WTC11 (cell line): ENCODE data around the gene FFAR1. TPM values are rescaled to one million over a fixed set of nuclear protein-coding genes. Genes with fewer than 3 reads are reported as not detected.

Experiments
- ATAC-seq: fragments of 200-7000 bp; cut with Tn5 transposase; 2 replicates; pipeline ENCODE4 v1.10.0; 2021; ENCODE audit warnings: mild to moderate bottlenecking, moderate library complexity
- CTCF ChIA-PET: fragments of 300-600 bp; sonication (Branson Sonifier 250); formaldehyde crosslinking; loops from one replicate; lab custom pipeline; 2021; ENCODE audit warnings: antibody characterized with exemption; lab: Charles Lee
- POLR2A ChIA-PET: fragments of 350-600 bp; sonication (Branson Sonifier 250); formaldehyde crosslinking; loops from one replicate; lab custom pipeline; 2021; ENCODE audit warnings: antibody characterized with exemption; lab: Charles Lee
- DNase-seq: peaks from one replicate; pipeline ENCODE4 v3.0.0; 2021; ENCODE audit warnings: low spot score
- H3K27ac Mint-ChIP-seq: 2 replicates; pipeline ENCODE4 v1.8.0; 2021; ENCODE audit warnings: mixed read lengths
- H3K27me3 Mint-ChIP-seq: 2 replicates; pipeline ENCODE4 v1.8.0; 2021; ENCODE audit warnings: low read depth, mild to moderate bottlenecking, moderate library complexity, mixed read lengths
- H3K36me3 Mint-ChIP-seq: 2 replicates; pipeline ENCODE4 v1.8.0; 2021; ENCODE audit warnings: mixed read lengths
- H3K4me1 Mint-ChIP-seq: 2 replicates; pipeline ENCODE4 v1.8.0; 2022; ENCODE audit warnings: mixed read lengths
- H3K4me3 Mint-ChIP-seq: 2 replicates; pipeline ENCODE4 v1.8.0; 2021; ENCODE audit warnings: mild to moderate bottlenecking, moderate library complexity, mixed read lengths
- H3K9me3 Mint-ChIP-seq: 2 replicates; pipeline ENCODE4 v1.8.0; 2021; ENCODE audit warnings: mixed read lengths
- CREM ChIP-seq: sonication (generic); formaldehyde crosslinking; IDR thresholded peaks from 2 replicates; pipeline ENCODE4 v1.8.1; 2022; ENCODE audit warnings: mild to moderate bottlenecking, missing genetic modification reagents, moderate library complexity
- FOXP1 ChIP-seq: sonication (generic); formaldehyde crosslinking; IDR thresholded peaks from 2 replicates; pipeline ENCODE4 v1.8.0; 2022; ENCODE audit warnings: missing genetic modification reagents, mild to moderate bottlenecking, moderate library complexity, borderline replicate concordance
- GABPB1 ChIP-seq: sonication (generic); formaldehyde crosslinking; IDR thresholded peaks from 2 replicates; pipeline ENCODE4 v1.8.1; 2023; ENCODE audit warnings: mild to moderate bottlenecking, missing genetic modification reagents
- GRHL2 ChIP-seq: fragments of 250-450 bp; sonication (Bioruptor Pico); IDR thresholded peaks from 2 replicates; pipeline ENCODE4 v1.8.0; 2022; ENCODE audit warnings: mild to moderate bottlenecking, moderate library complexity; ENCODE audit not compliant: insufficient replicate concordance, severe bottlenecking
- HMGA2 ChIP-seq: fragments of 250-450 bp; sonication (Bioruptor Pico); IDR thresholded peaks from 2 replicates; pipeline ENCODE4 v1.4.0; 2021; ENCODE audit warnings: mild to moderate bottlenecking, moderate library complexity
- JUN ChIP-seq: sonication (generic); formaldehyde crosslinking; IDR thresholded peaks from 2 replicates; pipeline ENCODE4 v1.8.0; 2023; ENCODE audit warnings: mild to moderate bottlenecking, missing genetic modification reagents
- KAT7 ChIP-seq: sonication (generic); formaldehyde crosslinking; IDR thresholded peaks from 2 replicates; pipeline ENCODE4 v1.8.1; 2023; ENCODE audit warnings: missing genetic modification reagents, mild to moderate bottlenecking, borderline replicate concordance
- MXD4 ChIP-seq: fragments of 250-450 bp; sonication (Bioruptor Pico); IDR thresholded peaks from 2 replicates; pipeline ENCODE4 v1.8.0; 2021; ENCODE audit warnings: mild to moderate bottlenecking, moderate library complexity, borderline replicate concordance
- NR1H2 ChIP-seq: sonication (generic); formaldehyde crosslinking; IDR thresholded peaks from 2 replicates; pipeline ENCODE4 v1.9.0; 2021; ENCODE audit warnings: mild to moderate bottlenecking, moderate library complexity, missing genetic modification reagents
- OVOL2 ChIP-seq: fragments of 250-450 bp; sonication (Bioruptor Pico); IDR thresholded peaks from 2 replicates; pipeline ENCODE4 v1.9.0; 2021; ENCODE audit warnings: mild to moderate bottlenecking, borderline replicate concordance
- PRRX2 ChIP-seq: fragments of 250-450 bp; sonication (Bioruptor Pico); IDR thresholded peaks from 2 replicates; pipeline ENCODE4 v1.8.0; 2021; ENCODE audit warnings: mild to moderate bottlenecking
- RELA ChIP-seq: sonication (generic); formaldehyde crosslinking; IDR thresholded peaks from 2 replicates; pipeline ENCODE4 v1.8.1; 2022; ENCODE audit warnings: missing genetic modification reagents, mild to moderate bottlenecking, borderline replicate concordance
- SMAD4 ChIP-seq: sonication (generic); formaldehyde crosslinking; IDR thresholded peaks from 2 replicates; pipeline ENCODE4 v1.8.0; 2022; ENCODE audit warnings: mild to moderate bottlenecking, missing genetic modification reagents
- ZNF219 ChIP-seq: sonication (generic); formaldehyde crosslinking; IDR thresholded peaks from 2 replicates; pipeline ENCODE4 v1.8.0; 2023; ENCODE audit warnings: missing genetic modification reagents, mild to moderate bottlenecking, borderline replicate concordance
- ZNF232 ChIP-seq: sonication (generic); formaldehyde crosslinking; IDR thresholded peaks from 2 replicates; pipeline ENCODE4 v1.8.0; 2022; ENCODE audit warnings: mild to moderate bottlenecking, missing genetic modification reagents
- ZNF423 ChIP-seq: fragments of 250-450 bp; sonication (Bioruptor Pico); IDR thresholded peaks from 2 replicates; pipeline ENCODE4 v2.1.2; 2022; ENCODE audit warnings: mild to moderate bottlenecking, moderate library complexity
- total RNA-seq: library from RNA; stranded (reverse); gene quantifications from 3 replicates; pipeline ENCODE4 v1.2.3, GENCODE V29; 2021
- TF ChIP-seq, protein P1 (sequence below): sonication (generic); formaldehyde crosslinking; IDR thresholded peaks from 2 replicates; pipeline ENCODE4 v1.8.0; 2023; ENCODE audit warnings: missing genetic modification reagents
- TF ChIP-seq, protein P2 (sequence below): sonication (generic); formaldehyde crosslinking; IDR thresholded peaks from 2 replicates; pipeline ENCODE4 v1.8.1; 2023; ENCODE audit warnings: mild to moderate bottlenecking, missing genetic modification reagents
- TF ChIP-seq, protein P3 (sequence below): fragments of 250-450 bp; sonication (Bioruptor Pico); IDR thresholded peaks from 2 replicates; pipeline ENCODE4 v1.9.0; 2021; ENCODE audit warnings: mild to moderate bottlenecking
- TF ChIP-seq, protein P4 (sequence below): fragments of 250-450 bp; sonication (Bioruptor Pico); IDR thresholded peaks from 2 replicates; pipeline ENCODE4 v1.9.0; 2021; ENCODE audit warnings: moderate library complexity, mild to moderate bottlenecking, inconsistent platforms, borderline replicate concordance
- TF ChIP-seq, protein P5 (sequence below): sonication (generic); formaldehyde crosslinking; IDR thresholded peaks from 2 replicates; pipeline ENCODE4 v1.8.1; 2022; ENCODE audit warnings: mild to moderate bottlenecking, missing genetic modification reagents, moderate library complexity, borderline replicate concordance
- TF ChIP-seq, protein P6 (sequence below): sonication (generic); formaldehyde crosslinking; IDR thresholded peaks from 2 replicates; pipeline ENCODE4 v1.8.1; 2022; ENCODE audit warnings: low read depth, missing genetic modification reagents, borderline replicate concordance
- TF ChIP-seq, protein P7 (sequence below): fragments of 200-600 bp; IDR thresholded peaks from 2 replicates; pipeline ENCODE4 v1.8.0; 2022; ENCODE audit warnings: antibody characterized with exemption

The FFAR1 gene
- total RNA-seq, 1 experiment from 2014 or later = 0.07 TPM

DNA sequence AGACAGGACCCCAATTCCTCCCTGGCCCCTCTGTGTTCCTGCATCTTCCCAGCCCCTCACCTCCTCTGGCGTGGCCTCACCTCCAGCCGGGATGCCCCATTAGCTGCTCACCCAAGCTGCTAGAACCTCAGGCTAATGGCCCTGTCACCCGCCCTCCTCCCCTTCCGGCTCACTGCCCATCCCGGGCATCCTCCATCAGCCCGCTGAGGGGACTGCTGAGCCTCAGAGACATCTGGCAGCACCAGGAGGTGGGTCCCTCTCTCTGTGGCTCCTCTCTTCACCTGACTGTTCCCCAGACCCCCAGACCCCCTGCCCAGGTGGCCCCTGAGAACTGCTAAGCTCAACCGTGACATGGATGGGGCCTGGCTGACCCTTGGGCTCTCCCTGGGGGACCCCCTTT, 2.9 kb downstream of the FFAR1 start:
- Mint-ChIP-seq H3K27me3 (no peaks in the 10 kb centered on the region), H3K4me3 (no peak overlapping the region), H3K27ac (no peak overlapping the region), H3K4me1 (peaks cover 7% of the 10 kb centered on the region), H3K9me3 (no peaks in the 10 kb centered on the region), H3K36me3 (no peaks in the 10 kb centered on the region)
- TF ChIP-seq ZNF232 (no peak), PRRX2 (CRISPR knock-in tag) (no peak), CREM (CRISPR knock-in tag) (no peak), ZNF423 (CRISPR knock-in tag) (no peak), NR1H2 (CRISPR knock-in tag) (no peak), FOXP1 (CRISPR knock-in tag) (no peak), MXD4 (CRISPR knock-in tag) (no peak), JUN (CRISPR knock-in tag) (no peak), RELA (CRISPR knock-in tag) (no peak)
- TF ChIP-seq, protein P1, sequence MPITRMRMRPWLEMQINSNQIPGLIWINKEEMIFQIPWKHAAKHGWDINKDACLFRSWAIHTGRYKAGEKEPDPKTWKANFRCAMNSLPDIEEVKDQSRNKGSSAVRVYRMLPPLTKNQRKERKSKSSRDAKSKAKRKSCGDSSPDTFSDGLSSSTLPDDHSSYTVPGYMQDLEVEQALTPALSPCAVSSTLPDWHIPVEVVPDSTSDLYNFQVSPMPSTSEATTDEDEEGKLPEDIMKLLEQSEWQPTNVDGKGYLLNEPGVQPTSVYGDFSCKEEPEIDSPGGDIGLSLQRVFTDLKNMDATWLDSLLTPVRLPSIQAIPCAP = no peak
- TF ChIP-seq, protein P2, sequence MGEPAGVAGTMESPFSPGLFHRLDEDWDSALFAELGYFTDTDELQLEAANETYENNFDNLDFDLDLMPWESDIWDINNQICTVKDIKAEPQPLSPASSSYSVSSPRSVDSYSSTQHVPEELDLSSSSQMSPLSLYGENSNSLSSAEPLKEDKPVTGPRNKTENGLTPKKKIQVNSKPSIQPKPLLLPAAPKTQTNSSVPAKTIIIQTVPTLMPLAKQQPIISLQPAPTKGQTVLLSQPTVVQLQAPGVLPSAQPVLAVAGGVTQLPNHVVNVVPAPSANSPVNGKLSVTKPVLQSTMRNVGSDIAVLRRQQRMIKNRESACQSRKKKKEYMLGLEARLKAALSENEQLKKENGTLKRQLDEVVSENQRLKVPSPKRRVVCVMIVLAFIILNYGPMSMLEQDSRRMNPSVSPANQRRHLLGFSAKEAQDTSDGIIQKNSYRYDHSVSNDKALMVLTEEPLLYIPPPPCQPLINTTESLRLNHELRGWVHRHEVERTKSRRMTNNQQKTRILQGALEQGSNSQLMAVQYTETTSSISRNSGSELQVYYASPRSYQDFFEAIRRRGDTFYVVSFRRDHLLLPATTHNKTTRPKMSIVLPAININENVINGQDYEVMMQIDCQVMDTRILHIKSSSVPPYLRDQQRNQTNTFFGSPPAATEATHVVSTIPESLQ (CRISPR knock-in tag) = no peak
- TF ChIP-seq, protein P3, sequence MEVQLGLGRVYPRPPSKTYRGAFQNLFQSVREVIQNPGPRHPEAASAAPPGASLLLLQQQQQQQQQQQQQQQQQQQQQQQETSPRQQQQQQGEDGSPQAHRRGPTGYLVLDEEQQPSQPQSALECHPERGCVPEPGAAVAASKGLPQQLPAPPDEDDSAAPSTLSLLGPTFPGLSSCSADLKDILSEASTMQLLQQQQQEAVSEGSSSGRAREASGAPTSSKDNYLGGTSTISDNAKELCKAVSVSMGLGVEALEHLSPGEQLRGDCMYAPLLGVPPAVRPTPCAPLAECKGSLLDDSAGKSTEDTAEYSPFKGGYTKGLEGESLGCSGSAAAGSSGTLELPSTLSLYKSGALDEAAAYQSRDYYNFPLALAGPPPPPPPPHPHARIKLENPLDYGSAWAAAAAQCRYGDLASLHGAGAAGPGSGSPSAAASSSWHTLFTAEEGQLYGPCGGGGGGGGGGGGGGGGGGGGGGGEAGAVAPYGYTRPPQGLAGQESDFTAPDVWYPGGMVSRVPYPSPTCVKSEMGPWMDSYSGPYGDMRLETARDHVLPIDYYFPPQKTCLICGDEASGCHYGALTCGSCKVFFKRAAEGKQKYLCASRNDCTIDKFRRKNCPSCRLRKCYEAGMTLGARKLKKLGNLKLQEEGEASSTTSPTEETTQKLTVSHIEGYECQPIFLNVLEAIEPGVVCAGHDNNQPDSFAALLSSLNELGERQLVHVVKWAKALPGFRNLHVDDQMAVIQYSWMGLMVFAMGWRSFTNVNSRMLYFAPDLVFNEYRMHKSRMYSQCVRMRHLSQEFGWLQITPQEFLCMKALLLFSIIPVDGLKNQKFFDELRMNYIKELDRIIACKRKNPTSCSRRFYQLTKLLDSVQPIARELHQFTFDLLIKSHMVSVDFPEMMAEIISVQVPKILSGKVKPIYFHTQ (CRISPR knock-in tag) = no peak
- TF ChIP-seq, protein P4, sequence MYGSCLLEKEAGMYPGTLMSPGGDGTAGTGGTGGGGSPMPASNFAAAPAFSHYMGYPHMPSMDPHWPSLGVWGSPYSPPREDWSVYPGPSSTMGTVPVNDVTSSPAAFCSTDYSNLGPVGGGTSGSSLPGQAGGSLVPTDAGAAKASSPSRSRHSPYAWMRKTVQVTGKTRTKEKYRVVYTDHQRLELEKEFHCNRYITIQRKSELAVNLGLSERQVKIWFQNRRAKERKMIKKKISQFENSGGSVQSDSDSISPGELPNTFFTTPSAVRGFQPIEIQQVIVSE = no peak
- TF ChIP-seq, protein P5, sequence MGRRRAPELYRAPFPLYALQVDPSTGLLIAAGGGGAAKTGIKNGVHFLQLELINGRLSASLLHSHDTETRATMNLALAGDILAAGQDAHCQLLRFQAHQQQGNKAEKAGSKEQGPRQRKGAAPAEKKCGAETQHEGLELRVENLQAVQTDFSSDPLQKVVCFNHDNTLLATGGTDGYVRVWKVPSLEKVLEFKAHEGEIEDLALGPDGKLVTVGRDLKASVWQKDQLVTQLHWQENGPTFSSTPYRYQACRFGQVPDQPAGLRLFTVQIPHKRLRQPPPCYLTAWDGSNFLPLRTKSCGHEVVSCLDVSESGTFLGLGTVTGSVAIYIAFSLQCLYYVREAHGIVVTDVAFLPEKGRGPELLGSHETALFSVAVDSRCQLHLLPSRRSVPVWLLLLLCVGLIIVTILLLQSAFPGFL (CRISPR knock-in tag) = no peak
- TF ChIP-seq, protein P6, sequence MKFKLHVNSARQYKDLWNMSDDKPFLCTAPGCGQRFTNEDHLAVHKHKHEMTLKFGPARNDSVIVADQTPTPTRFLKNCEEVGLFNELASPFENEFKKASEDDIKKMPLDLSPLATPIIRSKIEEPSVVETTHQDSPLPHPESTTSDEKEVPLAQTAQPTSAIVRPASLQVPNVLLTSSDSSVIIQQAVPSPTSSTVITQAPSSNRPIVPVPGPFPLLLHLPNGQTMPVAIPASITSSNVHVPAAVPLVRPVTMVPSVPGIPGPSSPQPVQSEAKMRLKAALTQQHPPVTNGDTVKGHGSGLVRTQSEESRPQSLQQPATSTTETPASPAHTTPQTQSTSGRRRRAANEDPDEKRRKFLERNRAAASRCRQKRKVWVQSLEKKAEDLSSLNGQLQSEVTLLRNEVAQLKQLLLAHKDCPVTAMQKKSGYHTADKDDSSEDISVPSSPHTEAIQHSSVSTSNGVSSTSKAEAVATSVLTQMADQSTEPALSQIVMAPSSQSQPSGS (CRISPR knock-in tag) = no peak
- ATAC-seq (no peak), DNase-seq (no peak)
- ChIA-PET POLR2A (no interaction called here), CTCF (interaction anchor here (0.9 kb wide), 2 partner anchors 145 to 284 kb away, joined by 3 to 5 read pairs; no protein-coding TSS in a partner anchor)

DNA sequence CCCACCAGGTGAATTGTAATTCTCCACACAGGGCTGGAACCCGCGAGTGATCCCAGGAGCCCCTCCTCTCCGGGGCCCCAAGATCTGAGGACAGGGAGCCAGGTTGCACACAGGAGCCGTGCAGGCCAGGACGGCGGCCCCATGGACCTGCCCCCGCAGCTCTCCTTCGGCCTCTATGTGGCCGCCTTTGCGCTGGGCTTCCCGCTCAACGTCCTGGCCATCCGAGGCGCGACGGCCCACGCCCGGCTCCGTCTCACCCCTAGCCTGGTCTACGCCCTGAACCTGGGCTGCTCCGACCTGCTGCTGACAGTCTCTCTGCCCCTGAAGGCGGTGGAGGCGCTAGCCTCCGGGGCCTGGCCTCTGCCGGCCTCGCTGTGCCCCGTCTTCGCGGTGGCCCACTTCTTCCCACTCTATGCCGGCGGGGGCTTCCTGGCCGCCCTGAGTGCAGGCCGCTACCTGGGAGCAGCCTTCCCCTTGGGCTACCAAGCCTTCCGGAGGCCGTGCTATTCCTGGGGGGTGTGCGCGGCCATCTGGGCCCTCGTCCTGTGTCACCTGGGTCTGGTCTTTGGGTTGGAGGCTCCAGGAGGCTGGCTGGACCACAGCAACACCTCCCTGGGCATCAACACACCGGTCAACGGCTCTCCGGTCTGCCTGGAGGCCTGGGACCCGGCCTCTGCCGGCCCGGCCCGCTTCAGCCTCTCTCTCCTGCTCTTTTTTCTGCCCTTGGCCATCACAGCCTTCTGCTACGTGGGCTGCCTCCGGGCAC, 3.9 kb downstream of the FFAR1 start:
- no peak for DNase-seq
- no peak overlapping the region for H3K27ac Mint-ChIP-seq
- ATAC-seq = no peak
- H3K4me3 Mint-ChIP-seq = no peak overlapping the region
- ChIA-PET CTCF (interaction anchor here (0.9 to 2.4 kb wide), 12 partner anchors 21 to 350 kb away, joined by 3 to 24 read pairs (median 5); partner anchors contain the start of genes CD22, FFAR2 and KRTDAP), POLR2A (no interaction called here)
- H3K4me1 Mint-ChIP-seq = peaks cover 7% of the 10 kb centered on the region
- H3K27me3 Mint-ChIP-seq = no peaks in the 10 kb centered on the region
- H3K36me3 Mint-ChIP-seq = no peaks in the 10 kb centered on the region
- H3K9me3 Mint-ChIP-seq = no peaks in the 10 kb centered on the region
- TF ChIP-seq SMAD4 = no peak
- TF ChIP-seq OVOL2 = no peak
- TF ChIP-seq KAT7 (CRISPR knock-in tag) = no peak
- TF ChIP-seq GABPB1 = no peak
- TF ChIP-seq, protein P7, sequence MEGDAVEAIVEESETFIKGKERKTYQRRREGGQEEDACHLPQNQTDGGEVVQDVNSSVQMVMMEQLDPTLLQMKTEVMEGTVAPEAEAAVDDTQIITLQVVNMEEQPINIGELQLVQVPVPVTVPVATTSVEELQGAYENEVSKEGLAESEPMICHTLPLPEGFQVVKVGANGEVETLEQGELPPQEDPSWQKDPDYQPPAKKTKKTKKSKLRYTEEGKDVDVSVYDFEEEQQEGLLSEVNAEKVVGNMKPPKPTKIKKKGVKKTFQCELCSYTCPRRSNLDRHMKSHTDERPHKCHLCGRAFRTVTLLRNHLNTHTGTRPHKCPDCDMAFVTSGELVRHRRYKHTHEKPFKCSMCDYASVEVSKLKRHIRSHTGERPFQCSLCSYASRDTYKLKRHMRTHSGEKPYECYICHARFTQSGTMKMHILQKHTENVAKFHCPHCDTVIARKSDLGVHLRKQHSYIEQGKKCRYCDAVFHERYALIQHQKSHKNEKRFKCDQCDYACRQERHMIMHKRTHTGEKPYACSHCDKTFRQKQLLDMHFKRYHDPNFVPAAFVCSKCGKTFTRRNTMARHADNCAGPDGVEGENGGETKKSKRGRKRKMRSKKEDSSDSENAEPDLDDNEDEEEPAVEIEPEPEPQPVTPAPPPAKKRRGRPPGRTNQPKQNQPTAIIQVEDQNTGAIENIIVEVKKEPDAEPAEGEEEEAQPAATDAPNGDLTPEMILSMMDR = no peak
- TF ChIP-seq HMGA2 (CRISPR knock-in tag) = no peak
- TF ChIP-seq ZNF219 (CRISPR knock-in tag) = no peak
- TF ChIP-seq GRHL2 (CRISPR knock-in tag) = no peak
